Suprapubic skin (tissue), 4 donors: ENCODE measurements around the gene OR52B2.

Experiments used
- CTCF ChIP-seq, 2 donors: fragments of 200-600 bp in 1 of 2; fragments of 450-650 bp in 1 of 2; sonication (generic) in 1 of 2; IDR thresholded peaks; one replicate each; pipeline ENCODE4 v1.5.1; 2016 to 2019; ENCODE audit warnings: antibody characterized with exemption in 2 of 2, mild to moderate bottlenecking in 1 of 2, moderate library complexity in 1 of 2
- POLR2A ChIP-seq, 2 donors: fragments of 450-650 bp; IDR thresholded peaks; one replicate each; pipeline ENCODE4 v1.6.1; 2017; ENCODE audit warnings: antibody characterized with exemption in 2 of 2, mild to moderate bottlenecking in 2 of 2, moderate library complexity in 2 of 2
- POLR2AphosphoS5 ChIP-seq, 3 donors: sonication (generic); formaldehyde crosslinking; IDR thresholded peaks; one replicate each; pipeline ENCODE4 v1.6.1; 2017; ENCODE audit warnings: antibody characterized with exemption in 3 of 3

DNA sequence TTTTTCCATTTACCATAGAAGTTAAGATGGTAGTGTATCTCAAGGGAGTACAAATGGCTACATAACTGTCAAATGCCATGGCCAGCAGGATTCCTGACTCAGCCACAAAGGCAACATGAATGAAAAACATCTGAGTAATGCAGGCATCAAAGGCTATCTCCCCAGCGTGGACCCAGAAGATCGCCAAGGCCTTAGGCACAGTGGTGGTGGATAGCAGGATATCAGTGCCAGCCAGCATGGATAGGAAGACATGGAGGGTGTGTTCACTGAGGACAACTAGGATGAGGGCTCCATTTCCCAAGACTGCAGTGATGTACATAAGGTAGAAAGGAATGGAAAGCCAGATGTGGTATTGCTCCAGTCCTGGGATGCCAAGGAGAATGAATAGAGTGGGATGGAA, 18.0 kb downstream of the OR52B2 start:
- no peak for TF ChIP-seq POLR2A (IDR thresholded peaks at IDR 0.05)
- TF ChIP-seq CTCF (IDR thresholded peaks at IDR 0.05): no peak
- TF ChIP-seq POLR2AphosphoS5 (IDR thresholded peaks at IDR 0.05): no peak
